ENCODE results near the gene P2RX3.

The P2RX3 gene

DNA sequence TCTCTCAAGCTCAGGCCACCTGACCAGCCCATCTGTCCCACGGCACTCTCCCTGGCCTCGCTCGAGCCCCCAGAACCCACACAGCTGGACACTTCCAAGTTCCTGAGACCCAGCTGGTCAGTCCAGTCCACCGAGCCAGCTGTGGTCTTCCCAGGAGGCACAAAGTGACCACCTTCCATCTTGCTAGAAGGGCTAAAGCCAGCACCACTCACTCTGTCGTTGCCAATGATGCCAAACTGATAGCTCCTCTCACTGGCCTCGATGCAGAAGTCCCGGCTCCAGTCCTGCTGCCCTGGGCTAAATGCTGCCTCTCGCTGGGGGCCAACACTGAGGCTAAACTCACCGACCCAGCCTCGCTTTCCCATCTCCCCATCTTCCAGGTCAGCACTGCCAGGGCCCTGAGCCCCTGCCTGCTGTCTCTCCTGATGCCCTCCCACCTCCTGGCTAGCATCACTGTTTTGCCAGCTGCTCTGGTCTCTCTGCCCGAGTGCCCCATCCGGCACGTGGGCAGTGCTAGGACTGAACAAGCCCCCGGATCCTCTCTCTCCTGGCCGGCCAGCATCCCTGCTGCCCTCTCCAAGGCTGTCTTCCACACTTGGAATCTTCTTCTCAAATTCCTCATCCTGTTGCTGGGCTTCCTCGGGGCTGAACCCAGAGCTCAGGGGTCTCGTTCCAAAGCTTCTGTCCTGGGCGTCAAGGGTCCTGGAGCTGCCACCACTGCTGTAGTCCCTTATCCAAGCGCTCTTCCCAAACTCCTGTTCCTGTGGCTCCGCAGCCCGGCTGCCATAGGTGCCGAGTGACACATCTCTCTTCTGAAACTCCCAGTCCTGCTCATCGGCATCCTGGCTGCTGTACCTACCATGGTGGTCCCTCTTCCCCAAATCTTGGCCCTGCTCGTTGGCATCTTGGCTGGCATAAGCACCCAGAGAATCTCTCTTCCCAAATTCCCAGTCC, 28.8 kb upstream of the P2RX3 start:
- DNase-seq = no peak

DNA sequence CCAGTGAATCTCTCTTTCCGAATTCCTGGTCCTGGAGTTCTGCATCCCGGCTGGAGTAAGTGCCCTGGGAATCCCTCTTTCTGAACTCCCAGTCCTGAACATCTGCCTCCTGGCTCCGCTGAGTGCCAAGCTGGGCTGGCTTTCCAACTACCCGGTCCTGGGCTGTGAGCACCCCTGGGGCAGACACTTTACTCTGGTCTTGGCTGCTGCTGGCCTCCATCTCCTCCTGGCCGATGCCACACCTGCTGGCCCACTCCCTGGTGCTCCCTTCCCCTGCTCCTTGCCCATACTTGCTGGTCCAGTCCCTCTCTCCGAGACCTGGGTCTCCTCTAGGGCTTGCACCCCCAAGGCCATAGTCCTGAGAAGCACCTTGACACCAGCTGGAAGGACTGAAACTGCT, 28.1 kb upstream of the P2RX3 start:
- DNase-seq = no peak

DNA sequence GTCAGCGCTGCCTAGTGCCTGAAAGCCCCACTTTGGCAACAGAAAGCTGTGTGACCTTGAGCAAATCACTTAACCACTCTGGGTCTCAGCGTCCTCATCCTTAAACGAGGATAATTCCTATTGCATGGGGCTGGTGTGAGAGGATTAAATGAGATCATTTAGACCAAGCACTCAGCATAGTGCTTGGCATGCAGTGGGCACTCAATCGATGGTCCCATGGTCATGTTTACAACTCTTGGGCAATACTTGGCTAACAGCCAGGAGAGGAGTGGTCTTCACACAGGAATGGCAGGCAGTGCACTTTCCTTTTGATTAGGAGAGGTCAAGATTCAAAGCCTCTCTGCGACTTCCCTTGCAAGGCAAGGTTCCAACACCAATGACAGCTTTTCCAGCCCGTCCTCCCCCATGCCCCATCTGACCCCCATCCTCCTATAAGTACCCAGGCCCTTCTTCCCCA, 27.5 kb upstream of the P2RX3 start:
- DNase-seq = no peak

DNA sequence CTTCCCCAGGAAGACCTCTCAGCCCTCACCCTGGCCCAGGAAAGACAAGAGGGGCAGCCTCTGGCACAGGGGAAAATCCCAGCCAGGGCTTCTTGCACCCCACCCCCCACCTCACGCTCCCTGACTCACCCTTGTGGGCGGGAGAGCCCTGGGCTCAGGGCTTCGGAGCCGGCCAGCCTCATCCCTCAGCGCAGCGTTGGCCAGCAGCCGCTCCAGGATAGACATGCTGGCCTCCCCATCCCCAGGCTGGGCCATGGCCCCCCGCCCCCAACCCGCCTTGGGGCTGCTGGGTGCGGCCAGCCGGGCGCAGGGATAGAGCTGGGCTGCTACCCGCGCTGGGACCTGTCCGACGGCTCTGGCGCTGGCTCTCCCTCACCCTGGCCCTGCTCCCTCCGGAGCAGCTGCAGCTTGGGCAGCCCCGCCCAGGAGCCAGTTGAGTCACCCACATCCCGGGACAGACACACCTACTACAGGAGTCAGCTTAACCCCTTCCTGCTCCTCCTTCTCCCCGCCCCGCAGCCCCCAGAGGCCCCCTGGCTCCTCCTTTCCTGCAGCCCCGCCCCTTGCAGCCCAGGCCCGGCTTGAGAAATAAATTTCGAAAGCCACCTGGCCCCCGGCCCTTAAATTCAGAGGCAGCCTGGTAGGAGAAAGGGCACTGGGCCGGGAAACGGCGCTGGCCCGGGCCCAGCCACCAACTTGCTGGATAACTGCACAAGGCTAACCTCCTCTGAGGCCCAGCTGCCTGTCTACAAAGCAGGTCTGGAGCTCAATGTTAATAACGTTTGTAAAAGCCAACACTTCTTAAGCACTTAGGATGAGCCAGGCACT, 26.8 kb upstream of the P2RX3 start:
- peak in 47 of 56 donors; percentile 13 to 83 (median 60) for DNase-seq

DNA sequence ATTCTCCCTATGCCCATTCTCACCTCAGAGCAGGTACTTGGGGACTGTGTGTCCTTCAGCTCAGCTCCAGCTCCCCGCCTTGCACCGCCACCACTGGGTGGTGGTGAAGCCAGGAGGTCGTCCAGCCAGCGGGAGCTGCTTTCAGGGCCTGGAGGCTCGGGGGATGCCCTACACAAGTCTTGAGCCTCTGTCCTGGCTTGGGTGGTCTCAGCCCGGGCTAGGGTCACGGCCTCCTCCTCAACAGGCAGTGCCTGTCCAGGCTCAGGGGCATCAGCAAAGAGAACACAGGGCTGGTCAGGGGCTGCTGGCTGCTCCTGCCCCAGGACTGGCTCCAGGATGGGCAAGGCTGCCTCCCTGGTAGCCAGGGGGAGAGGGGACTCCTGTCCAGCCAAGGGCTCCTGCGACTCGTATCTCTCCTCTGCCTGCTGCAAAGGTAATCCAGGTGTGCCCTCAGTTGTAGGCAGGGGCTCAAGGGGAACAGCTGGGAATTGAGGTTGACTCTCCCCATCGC, 25.6 kb upstream of the P2RX3 start:
- DNase-seq = no peak

DNA sequence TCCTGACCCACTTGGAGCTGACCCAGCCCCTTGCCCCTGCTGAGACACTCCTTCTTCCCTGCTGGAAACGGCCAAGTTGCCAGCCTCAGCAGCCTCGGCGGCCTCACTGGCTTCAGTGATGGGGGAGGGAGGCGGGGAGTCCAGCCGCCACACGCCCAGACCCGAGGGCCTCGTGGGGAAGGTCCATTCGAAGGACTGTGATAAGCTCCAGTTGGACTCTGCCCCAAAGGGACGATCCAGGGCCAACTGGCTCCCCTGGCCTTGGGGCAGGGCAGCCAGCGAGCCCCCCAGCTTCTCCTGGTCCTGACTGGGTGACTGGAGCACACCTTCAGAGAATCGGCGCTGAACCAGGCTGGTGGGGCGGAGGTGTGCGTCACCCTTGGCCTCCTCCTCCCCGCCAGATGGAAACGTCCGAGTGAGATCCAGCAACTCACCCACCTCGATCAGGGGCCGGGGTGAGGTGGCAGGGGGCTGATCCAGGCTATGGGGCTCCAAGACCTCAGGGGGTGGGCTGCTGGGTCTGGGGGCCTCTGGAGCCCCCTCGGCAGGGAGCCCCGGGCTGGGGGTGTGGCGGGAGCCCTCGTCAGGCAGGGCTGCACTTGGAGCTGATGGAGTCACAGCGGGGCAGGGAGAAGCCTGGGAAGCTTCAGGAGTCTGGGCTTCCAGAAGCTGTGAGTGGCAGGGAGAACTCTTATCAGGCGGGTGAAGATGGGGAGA, 24.9 kb upstream of the P2RX3 start:
- no peak for DNase-seq

DNA sequence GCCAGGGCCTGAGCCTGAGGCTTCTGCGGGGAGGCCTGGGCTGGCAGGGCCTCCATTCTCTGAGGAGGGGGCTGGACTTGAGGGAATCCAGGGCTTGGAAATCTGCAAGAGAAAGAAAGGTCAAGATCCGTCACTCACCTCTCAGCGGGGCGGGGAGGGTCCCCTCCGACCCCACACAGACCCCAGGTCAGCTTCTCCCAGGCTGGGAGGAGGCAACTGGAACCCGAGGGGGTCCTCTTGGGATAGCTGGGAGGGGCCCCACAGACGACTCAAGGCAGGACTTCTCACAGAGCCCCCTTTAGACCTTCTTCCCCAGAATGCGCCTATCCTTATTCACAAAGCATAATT, 24.4 kb upstream of the P2RX3 start:
- no peak for DNase-seq

DNA sequence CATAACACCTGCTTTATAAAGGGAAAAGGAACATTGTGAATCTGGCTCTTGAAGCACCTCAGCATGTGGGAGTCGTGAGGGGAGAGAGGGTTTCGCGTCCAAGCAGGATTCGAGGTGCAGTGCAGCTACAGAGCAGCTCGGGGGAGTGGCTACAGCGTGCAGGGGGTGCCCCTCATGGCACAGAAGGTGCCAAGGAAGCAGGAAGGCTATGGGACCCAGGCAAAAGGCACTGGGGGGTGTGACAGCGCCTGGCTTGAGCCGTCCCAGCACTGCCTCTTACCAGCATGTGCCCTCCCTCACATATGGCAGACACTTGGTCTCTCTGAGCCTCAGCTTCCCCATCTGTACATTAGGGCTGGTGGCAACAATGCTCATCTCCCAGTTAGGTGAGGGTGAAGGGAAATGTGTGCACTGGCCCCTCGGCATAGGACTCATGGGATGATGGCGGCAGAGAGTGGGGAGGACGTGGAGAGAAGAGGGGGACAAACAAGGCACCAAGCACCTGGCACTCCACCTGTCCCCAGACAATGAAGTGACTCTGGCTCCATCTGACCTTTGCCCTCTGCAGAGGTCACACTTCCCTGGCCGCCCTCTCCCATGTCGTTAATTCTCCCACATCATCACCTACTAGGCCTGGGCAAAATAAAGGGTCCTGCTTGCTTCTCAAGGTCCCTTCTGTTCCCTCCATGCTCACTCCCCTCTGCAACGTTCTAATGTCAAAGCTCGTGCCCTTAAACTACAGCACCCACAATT, 23.8 kb upstream of the P2RX3 start:
- no peak for DNase-seq

DNA sequence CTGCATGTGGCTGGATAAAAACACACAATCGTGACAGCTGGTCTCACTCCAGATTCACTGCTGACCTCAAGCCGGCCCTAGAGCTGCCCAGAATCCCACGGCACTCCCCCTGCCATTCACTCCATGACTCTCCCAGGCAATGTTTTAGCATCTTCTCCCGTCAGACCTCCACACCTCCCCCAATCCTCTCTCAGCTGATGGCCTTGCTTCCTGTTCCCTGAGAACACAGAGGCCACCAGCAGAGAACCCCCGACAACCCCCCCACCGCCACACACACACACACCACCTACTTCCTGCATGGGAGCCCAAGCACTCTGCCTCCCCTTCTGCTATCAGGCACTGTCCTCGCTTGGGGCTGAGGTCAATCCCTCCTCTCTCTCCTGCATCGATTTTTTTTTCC, 22.7 kb upstream of the P2RX3 start:
- DNase-seq = no peak

DNA sequence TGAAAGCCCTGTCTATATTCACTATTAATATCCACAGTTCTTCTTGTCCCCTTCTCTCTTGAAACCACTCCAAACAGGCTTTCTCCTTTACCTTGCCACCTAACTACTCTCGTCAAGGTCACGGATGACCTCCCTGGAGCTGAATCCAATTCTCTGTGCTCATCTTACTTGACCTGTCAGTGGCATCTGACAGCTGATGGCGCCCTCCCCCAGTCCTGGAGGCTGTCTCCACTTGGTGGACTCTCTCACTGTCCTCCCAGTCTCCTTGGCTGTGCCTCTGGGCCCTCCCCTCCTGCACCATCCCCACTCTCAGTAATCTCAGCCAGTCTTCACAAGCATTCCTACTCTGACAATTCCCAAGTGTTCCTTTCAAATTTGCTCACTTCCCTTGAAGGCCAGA, 22.1 kb upstream of the P2RX3 start:
- no peak for DNase-seq

DNA sequence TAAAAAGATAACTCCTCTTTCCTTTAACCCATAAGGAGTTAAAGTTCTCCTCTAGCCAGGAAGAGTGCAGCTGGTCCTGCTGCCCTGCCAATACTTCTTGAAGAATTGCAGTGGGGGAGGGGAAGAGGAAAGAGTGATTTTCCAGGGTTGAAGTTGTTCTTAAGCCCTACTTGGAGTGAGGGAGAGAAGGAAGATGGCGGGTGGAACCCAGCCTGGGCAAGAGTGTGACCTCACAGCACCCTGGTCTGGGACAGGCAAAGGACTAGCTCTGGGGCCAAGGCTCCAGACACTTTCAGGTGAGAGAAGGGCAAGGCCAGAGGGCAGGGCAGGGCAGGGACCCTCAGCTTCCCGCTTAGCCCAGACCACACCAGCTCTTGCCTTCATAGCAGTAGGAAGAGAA, 20.0 kb upstream of the P2RX3 start:
- DNase-seq = peak in 3 of 56 donors; percentile 17 to 22 (median 20)

DNA sequence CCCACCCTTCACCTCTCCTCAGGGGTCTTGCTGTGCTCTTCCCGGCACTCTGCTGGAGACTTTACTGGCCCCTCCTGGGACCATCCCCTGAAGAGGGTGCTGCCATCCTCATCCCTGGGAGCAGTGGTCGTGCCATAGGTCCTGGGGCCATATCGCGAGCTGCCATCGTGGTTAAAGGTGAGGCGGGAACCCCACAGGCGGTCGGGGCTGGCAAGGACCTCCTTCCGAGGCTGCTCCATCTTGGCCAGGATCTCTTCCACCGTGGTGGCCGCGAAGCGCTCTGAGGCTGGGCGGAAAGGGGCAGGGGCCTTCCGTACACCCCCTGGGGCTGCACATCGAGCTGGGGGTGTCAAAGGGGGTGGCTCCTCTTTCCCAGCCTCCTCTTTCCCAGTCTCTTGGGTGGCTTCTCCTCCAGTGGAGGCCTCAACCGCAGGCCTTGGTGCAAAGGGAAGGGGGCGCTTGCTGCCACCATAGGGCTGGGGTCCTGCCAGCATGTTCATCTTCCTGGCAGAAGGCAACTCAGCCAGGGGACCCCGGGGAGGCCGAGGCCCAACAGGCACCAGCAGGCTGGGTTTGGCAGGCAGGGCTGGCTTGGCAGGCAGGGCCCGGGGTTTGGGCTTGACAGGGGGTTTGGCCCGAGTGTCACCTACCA, 18.0 kb upstream of the P2RX3 start:
- no peak for DNase-seq

DNA sequence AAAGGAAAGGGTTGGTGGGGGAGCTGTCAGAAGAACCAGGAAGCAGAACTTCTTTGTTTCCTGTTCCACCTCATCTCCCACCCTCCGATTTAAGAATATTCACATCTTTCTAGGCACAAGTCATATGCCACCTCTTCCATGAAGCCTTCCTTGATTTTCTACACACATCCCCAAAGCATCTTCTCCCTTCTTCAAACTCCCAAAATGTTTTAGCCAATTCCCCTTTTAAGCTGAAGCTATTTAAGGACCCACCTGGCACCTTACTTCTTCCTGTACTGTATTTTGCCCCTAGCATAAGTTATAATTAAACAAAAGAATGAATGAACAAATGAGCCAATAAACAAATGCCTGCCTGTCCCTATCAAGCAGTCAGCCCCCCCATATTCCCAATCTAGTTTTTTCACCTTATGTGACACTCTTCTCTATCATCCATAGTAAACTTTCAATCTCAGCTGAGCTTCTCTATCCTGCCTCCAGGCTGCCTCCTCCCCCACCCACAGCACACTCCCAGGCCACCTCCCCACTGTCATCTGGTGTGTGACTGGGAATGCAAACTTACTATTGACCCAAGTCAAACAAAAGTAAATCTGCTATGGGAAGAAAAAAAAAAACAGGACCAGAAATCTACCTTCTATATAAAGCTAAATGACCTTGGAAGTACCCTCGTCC, 17.3 kb upstream of the P2RX3 start:
- no peak for DNase-seq

DNA sequence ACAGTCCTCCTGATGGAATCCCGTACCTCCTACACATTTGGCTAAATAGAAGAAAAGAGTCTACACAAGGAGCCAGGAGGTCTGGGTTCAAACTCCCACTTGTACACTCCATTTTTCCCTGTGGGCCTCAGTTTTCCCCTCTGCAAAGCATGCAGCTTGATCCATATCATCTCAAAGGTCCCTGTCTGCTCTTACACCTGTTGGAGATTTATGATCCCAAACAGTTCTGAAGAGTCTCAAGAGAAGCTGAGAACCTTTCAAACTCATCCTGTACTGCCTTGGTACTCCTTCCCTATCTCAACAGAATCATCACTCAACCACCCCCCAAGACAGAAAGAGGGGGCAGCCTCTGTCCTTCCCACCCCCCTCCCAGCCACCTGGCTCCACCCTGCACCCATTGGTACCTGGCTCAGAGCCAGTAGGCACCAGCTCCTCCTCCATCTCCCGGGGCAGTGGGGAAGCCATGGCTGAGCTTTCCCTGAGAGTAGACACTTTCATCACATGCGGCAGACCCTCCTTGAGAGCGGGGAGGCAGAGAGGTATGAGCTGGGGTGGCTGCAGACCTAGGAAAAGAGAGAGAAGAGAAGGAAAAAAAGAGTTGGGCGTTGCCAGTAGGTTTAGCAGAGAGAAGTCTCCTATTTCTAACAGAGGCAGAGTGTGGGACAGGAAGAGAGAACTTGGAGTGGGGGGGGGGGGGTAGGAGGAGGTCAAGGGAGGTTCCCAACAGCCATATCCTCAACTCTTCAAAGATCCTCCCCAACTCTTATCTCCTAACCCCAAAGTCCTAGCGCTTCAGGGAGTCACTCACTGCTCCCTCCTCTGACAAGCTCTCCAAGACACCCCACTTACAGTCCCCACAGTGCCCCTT, 16.5 kb upstream of the P2RX3 start:
- no peak for DNase-seq

DNA sequence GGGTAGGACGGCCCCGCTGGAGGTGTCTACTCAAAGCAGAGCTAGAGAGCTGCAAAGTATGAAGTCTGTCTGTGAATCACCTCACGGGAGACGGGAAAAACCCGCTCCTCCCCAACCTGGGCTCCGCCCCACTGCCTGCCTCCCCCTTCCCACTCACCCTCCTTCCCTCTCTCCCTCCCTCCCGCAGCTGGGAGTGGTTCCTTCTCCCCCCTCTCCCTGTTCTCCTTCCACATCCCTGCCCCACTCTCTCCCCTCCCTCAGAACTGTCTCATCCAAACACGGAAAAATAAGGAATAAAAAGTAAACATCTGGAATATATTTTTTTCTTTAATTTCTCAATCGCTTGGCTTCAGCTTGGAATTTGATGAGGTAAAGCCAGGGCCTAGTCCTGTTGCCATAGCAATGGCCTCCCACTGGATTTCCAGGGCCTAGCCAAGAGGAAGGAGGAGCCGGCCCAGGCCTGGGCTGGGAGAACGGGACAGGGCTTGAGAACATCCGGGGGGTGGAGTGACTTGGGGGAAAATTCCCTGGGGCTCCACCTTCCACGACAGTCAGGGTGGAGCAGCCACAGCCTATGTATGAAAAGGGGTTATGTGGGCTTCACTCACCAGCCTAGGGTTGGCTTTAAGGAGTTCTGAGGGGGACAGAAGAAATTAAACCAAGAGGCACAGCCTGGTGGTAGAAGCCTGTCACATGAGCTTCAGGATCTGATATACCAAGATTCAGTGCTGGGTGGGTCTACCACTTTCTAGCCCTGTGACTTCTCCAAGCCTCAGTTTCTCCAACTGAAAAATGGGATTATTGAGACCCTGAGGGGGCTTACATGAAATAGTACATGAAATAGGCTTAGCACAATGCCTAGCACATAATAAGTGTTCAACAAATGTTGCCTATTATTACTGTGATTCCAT, 15.6 kb upstream of the P2RX3 start:
- peak in 48 of 56 donors; percentile 13 to 74 (median 46) for DNase-seq

DNA sequence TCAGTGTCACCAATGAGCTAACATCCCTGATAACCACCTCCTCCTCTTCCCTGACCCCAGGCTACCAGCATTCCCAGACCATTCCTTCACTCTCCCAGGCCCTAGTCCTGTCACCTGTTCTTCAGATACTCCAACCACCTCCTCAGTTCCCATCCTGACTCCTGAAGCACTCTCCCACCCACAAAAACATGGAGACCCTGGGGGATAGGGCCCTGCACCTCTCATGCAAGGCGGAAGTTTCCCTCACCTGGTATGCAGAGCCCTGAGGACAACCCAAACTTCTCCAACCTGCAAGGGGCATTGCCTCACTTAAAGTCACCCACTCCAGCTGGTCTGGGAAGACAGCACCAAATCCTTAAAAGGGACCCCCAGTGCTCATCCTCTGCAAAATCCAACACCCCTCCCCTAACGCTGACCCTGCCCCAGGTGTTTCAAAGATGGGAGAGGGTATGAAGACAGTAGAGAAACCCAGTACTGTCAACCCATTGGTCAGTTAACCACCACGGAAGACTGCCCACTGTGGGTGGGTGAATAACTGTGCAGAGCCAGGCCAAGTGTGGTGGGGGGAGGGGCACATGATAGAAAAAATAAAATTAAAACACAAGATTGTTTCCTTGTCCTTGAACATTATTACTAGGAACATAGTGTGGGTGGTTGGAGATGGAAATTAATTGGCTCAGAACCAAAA, 14.8 kb upstream of the P2RX3 start:
- peak in 1 of 56 donors; percentile 7 for DNase-seq

DNA sequence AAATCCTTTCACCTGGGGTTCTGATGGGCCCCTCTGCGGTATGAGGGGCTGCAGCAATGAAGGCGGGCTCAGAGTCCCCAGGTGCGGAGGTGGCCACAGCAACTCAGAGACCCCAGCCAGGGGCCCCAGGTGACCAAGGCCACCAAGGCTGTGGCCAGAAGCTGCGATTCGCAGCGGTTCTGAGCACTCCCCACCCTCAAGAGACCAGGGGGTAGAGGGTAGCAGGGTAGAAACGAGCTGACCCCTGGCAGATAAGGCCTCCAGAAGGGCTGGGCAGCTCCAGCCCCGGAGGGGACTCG, 14.3 kb upstream of the P2RX3 start:
- DNase-seq = no peak

All from amygdala (tissue), 56 donors.